Neural cell (in vitro differentiated cells): Measurements from ENCODE around the gene TNFRSF8. TPM values are rescaled to one million over a fixed set of nuclear protein-coding genes. Genes with fewer than 3 reads are reported as not detected.
A peak's percentile ranks its signal among the peaks of the same experiment; 100 is the strongest.

ENCODE experiments used
- H2AFZ ChIP-seq: fragments of 200-600, 300-800 bp; sonication (generic), shearing (Covaris generic); 2 replicates; pipeline ENCODE4 v1.6.0; 2014; ENCODE audit warnings: low read depth, mild to moderate bottlenecking, antibody characterized with exemption, low read length, moderate library complexity
- H3F3A ChIP-seq: fragments of 200-600 bp; shearing (Covaris generic); 2 replicates; pipeline ENCODE4 v1.6.1; 2016; ENCODE audit warnings: mild to moderate bottlenecking, moderate library complexity, mixed read lengths, antibody characterized with exemption, low read length; ENCODE audit not compliant: insufficient read depth, poor library complexity, severe bottlenecking
- H3K27ac ChIP-seq: fragments of 200-600, 300-800 bp; sonication (generic), shearing (Covaris generic); 2 replicates; pipeline ENCODE4 v1.5.1; 2014; ENCODE audit warnings: mild to moderate bottlenecking, low read length, moderate library complexity
- H3K27me3 ChIP-seq: fragments of 300-800, 200-600 bp; sonication (generic), shearing (Covaris generic); 2 replicates; pipeline ENCODE4 v1.6.0; 2014; ENCODE audit warnings: mild to moderate bottlenecking, low read depth, low read length, moderate library complexity; ENCODE audit not compliant: insufficient read depth
- H3K36me3 ChIP-seq: fragments of 300-800, 200-600 bp; sonication (generic), shearing (Covaris generic); 2 replicates; pipeline ENCODE4 v1.5.1; 2014; ENCODE audit warnings: mild to moderate bottlenecking, antibody characterized with exemption, low read length, moderate library complexity; ENCODE audit not compliant: insufficient read depth
- H3K4me2 ChIP-seq: fragments of 300-800, 200-600 bp; sonication (generic), shearing (Covaris generic); 2 replicates; pipeline ENCODE4 v1.6.0; 2014; ENCODE audit warnings: mild to moderate bottlenecking, low read length
- H3K4me3 ChIP-seq: fragments of 300-800, 200-600 bp; sonication (generic), shearing (Covaris generic); 2 replicates; pipeline ENCODE4 v1.5.1; 2014; ENCODE audit warnings: mild to moderate bottlenecking, low read length, moderate library complexity
- H3K79me2 ChIP-seq: fragments of 200-600 bp; shearing (Covaris generic); replicated peaks from 2 replicates; pipeline ENCODE4 v1.6.0; 2014; ENCODE audit warnings: mild to moderate bottlenecking, low read length, moderate library complexity; ENCODE audit not compliant: insufficient read depth
- H3K9ac ChIP-seq: fragments of 300-800, 200-600 bp; sonication (generic), shearing (Covaris generic); 2 replicates; pipeline ENCODE4 v1.6.1; 2016; ENCODE audit warnings: mild to moderate bottlenecking, low read length, mixed read lengths
- H3K9me2 ChIP-seq: fragments of 200-600 bp; shearing (Covaris generic); 2 replicates; pipeline ENCODE4 v1.6.1; 2016; ENCODE audit warnings: mild to moderate bottlenecking, low read length, mixed read lengths; ENCODE audit not compliant: insufficient read depth
- H3K9me3 ChIP-seq: fragments of 200-600, 300-800 bp; sonication (generic), shearing (Covaris generic); 2 replicates; pipeline ENCODE4 v1.6.1; 2016; ENCODE audit warnings: mild to moderate bottlenecking, mixed run types, low read length, moderate library complexity, mixed read lengths
- H4K20me1 ChIP-seq: fragments of 200-600 bp; shearing (Covaris generic); 2 replicates; pipeline ENCODE4 v1.6.1; 2016; ENCODE audit warnings: mild to moderate bottlenecking, mixed run types; ENCODE audit not compliant: insufficient read depth
- CTCF ChIP-seq: fragments of 450-650 bp; IDR thresholded peaks from 2 replicates; pipeline ENCODE4 v1.5.1; 2014; ENCODE audit warnings: antibody characterized with exemption, mild to moderate bottlenecking, moderate library complexity; ENCODE audit not compliant: poor library complexity, severe bottlenecking
- EP300 ChIP-seq: fragments of 450-650 bp; conservative IDR thresholded peaks from 2 replicates; pipeline ENCODE4 v1.6.1; 2014; ENCODE audit warnings: antibody characterized with exemption, mild to moderate bottlenecking, moderate library complexity; ENCODE audit not compliant: poor library complexity, severe bottlenecking
- EZH2 ChIP-seq: fragments of 200-600, 300-800 bp; shearing (Covaris generic), sonication (generic); IDR thresholded peaks from 2 replicates; pipeline ENCODE4 v1.6.1; 2014; ENCODE audit warnings: antibody characterized with exemption, low read length, borderline replicate concordance, mild to moderate bottlenecking; ENCODE audit not compliant: insufficient read depth, poor library complexity, severe bottlenecking
- MXI1 ChIP-seq: fragments of 450-650 bp; conservative IDR thresholded peaks from 2 replicates; pipeline ENCODE4 v1.6.1; 2014; ENCODE audit warnings: antibody characterized with exemption, mild to moderate bottlenecking; ENCODE audit not compliant: poor library complexity, severe bottlenecking
- POLR2AphosphoS5 ChIP-seq: IDR thresholded peaks from 2 replicates; pipeline ENCODE4 v1.6.1; 2012
- RAD21 ChIP-seq: fragments of 450-650 bp; conservative IDR thresholded peaks from 2 replicates; pipeline ENCODE4 v1.6.1; 2014; ENCODE audit warnings: antibody characterized with exemption, mild to moderate bottlenecking, moderate library complexity
- REST ChIP-seq: IDR thresholded peaks from 2 replicates; pipeline ENCODE4 v1.6.1; 2012; ENCODE audit warnings: borderline replicate concordance
- SMC3 ChIP-seq: fragments of 450-650 bp; conservative IDR thresholded peaks from 2 replicates; pipeline ENCODE4 v1.6.1; 2014; ENCODE audit warnings: antibody characterized with exemption, mild to moderate bottlenecking, moderate library complexity; ENCODE audit not compliant: poor library complexity
- TAF1 ChIP-seq: IDR thresholded peaks from 2 replicates; pipeline ENCODE4 v1.6.1; 2012; ENCODE audit warnings: low read depth
- polyA minus RNA-seq: library from RNA; depleted of rRNA, polyadenylated mRNA; stranded (reverse); fragments of >200 nt; gene quantifications from 2 replicates; pipeline ENCODE4 v1.2.3, GENCODE V29; 2014
- polyA plus RNA-seq: library from polyadenylated mRNA; depleted of rRNA; stranded (reverse); fragments of >200 nt; gene quantifications from 2 replicates; pipeline ENCODE4 v1.2.3, GENCODE V29; 2014

TNFRSF8 gene
- polyA plus RNA-seq (not detected in 2 replicates), polyA minus RNA-seq (0.23 and 0.24 TPM in 2 replicates)

GRCh38 chr1:12063141-12064072 is at the start of gene TNFRSF8:
Gene TNFRSF8, plus strand, starts transcription at chr1:12063303. Its CDS starts 296 bp downstream, at chr1:12063599.
- Histone ChIP-seq H3K79me2 (no peaks in the 10 kb centered on the region), H3F3A (no peaks in the 10 kb centered on the region), H3K4me2 (no peak within 1 kb of the TSS), H3K9ac (no peak within 1 kb of the TSS), H3K27ac (no peak within 1 kb of the TSS), H3K27me3 (peaks cover 46% of the 10 kb centered on the region), H2AFZ (no peak within 1 kb of the TSS), H4K20me1 (no peaks in the 10 kb centered on the region), H3K4me3 (peak within 1 kb of the TSS; percentile 51), H3K36me3 (no peaks in the 10 kb centered on the region), H3K9me3 (no peaks in the 10 kb centered on the region), H3K9me2 (no peaks in the 10 kb centered on the region)
- TF ChIP-seq EP300 (no peak), RAD21 (no peak), REST (no peak), EZH2 (no peak), POLR2AphosphoS5 (no peak), CTCF (no peak), SMC3 (no peak), TAF1 (no peak), MXI1 (no peak)

GRCh38 chr1:12014141-12014991 is 48.7 kb upstream of the TNFRSF8 start:
- Histone ChIP-seq H3K9ac (no peak overlapping the region), H3K79me2 (no peaks in the 10 kb centered on the region), H3K4me3 (no peak overlapping the region), H3K9me3 (no peaks in the 10 kb centered on the region), H2AFZ (no peak overlapping the region), H4K20me1 (no peaks in the 10 kb centered on the region), H3K36me3 (peaks cover 10% of the 10 kb centered on the region), H3K27me3 (no peaks in the 10 kb centered on the region), H3K27ac (no peak overlapping the region), H3F3A (no peaks in the 10 kb centered on the region), H3K4me2 (no peak overlapping the region), H3K9me2 (no peaks in the 10 kb centered on the region)
- no peak for TF ChIP-seq CTCF
- no peak for TF ChIP-seq REST
- no peak for TF ChIP-seq EP300
- TF ChIP-seq POLR2AphosphoS5: no peak
- TF ChIP-seq RAD21: no peak
- TF ChIP-seq MXI1: no peak
- TF ChIP-seq EZH2: no peak
- TF ChIP-seq TAF1: no peak
- TF ChIP-seq SMC3: no peak
